HCT116 (cell line): ENCODE data around the gene MYZAP. TPM values are rescaled to one million over a fixed set of nuclear protein-coding genes. Genes with fewer than 3 reads are reported as not detected.

Source experiments
- ATAC-seq: fragments of 200-7000 bp; cut with Tn5 transposase; 2 replicates; pipeline ENCODE4 v1.9.1; 2020; ENCODE audit warnings: mild to moderate bottlenecking, moderate library complexity
- BruUV-seq: library from RNA; stranded (reverse); fragments of 400-500 nt; replicated peaks from 2 replicates; lab custom pipeline; 2021; lab: Mats Ljungman, UMichigan
- CTCF ChIA-PET: fragments of 300-600 bp; sonication (Branson Sonifier 250); formaldehyde crosslinking; loops from one replicate; lab custom pipeline; 2021; ENCODE audit warnings: antibody characterized with exemption; lab: Charles Lee
- POLR2A ChIA-PET: fragments of 300-600, 350-600 bp; sonication (Branson Sonifier 250); formaldehyde crosslinking; loops from one replicate; lab custom pipeline; 2021; ENCODE audit warnings: antibody characterized with exemption; lab: Charles Lee
- RAD21 ChIA-PET, 2 experiments: fragments of 300-600 bp; sonication (Branson Sonifier 250); formaldehyde crosslinking; loops; one replicate each; lab custom pipeline; 2023; ENCODE audit warnings: low total read pairs in 2 of 2; ENCODE audit not compliant: uncharacterized antibody in 2 of 2, unreplicated experiment in 2 of 2, low non-redundant PET in 1 of 2; lab: Charles Lee
- DNase-seq: peaks from one replicate; pipeline ENCODE4 v3.0.0-alpha.2; 2010; ENCODE audit warnings: low read depth, low spot score
- H2AFZ ChIP-seq: fragments of 200-600 bp; shearing (Covaris generic), sonication (generic); 2 replicates; pipeline ENCODE4 v1.6.1; 2017; ENCODE audit warnings: low read depth, mixed run types, mixed read lengths, antibody characterized with exemption, low read length; ENCODE audit not compliant: poor library complexity, severe bottlenecking
- H3K27ac ChIP-seq: 2 replicates; pipeline ENCODE4 v1.5.1; 2012; ENCODE audit warnings: low read depth, low read length
- H3K27me3 ChIP-seq: fragments of 200-600 bp; sonication (generic); 2 replicates; pipeline ENCODE4 v1.6.1; 2016; ENCODE audit warnings: mixed run types, low read length, mixed read lengths; ENCODE audit not compliant: insufficient read depth
- H3K36me3 ChIP-seq, 2 experiments: fragments of 200-500 bp in 1 of 2; fragments of 200-600 bp in 1 of 2; sonication (Bioruptor generic) in 1 of 2; sonication (generic) in 1 of 2; 2 replicates each; pipeline versions ENCODE4 v1.5.1 to v1.6.1; 2014 to 2016; ENCODE audit warnings: low read length in 2 of 2, inconsistent platforms in 1 of 2, mixed read lengths in 1 of 2, mixed run types in 1 of 2; ENCODE audit not compliant: insufficient read depth in 2 of 2, control insufficient read depth in 1 of 2
- H3K4me1 ChIP-seq, 2 experiments: fragments of 200-600 bp in 1 of 2; sonication (generic) in 1 of 2; 2 replicates each; pipeline versions ENCODE4 v1.5.1 to v1.6.1; 2012 to 2017; ENCODE audit warnings: low read length in 2 of 2, inconsistent platforms in 1 of 2, mild to moderate bottlenecking in 1 of 2, mixed read lengths in 1 of 2, mixed run types in 1 of 2, moderate library complexity in 1 of 2; ENCODE audit not compliant: insufficient read depth in 2 of 2, control insufficient read depth in 1 of 2
- H3K4me2 ChIP-seq: fragments of 200-600 bp; sonication (generic); 2 replicates; pipeline ENCODE4 v1.6.1; 2017; ENCODE audit warnings: mixed run types, low read length, mixed read lengths
- H3K4me3 ChIP-seq, 2 experiments: fragments of 200-600 bp in 1 of 2; sonication (generic) in 1 of 2; replicated peaks in 1 of 2; 2 replicates each; pipeline ENCODE4 v1.5.1; 2011 to 2016; ENCODE audit warnings: low read length in 2 of 2, control low read depth in 1 of 2, low read depth in 1 of 2, mild to moderate bottlenecking in 1 of 2, mixed read lengths in 1 of 2, mixed run types in 1 of 2
- H3K79me2 ChIP-seq: fragments of 200-600 bp; sonication (generic); 2 replicates; pipeline ENCODE4 v1.6.1; 2017; ENCODE audit warnings: mild to moderate bottlenecking, mixed run types, low read length, moderate library complexity, mixed read lengths; ENCODE audit not compliant: insufficient read depth
- H3K9ac ChIP-seq: fragments of 200-600 bp; sonication (generic); 2 replicates; pipeline ENCODE4 v1.6.1; 2016; ENCODE audit warnings: low read length, mixed read lengths
- H3K9me2 ChIP-seq: fragments of 200-600 bp; sonication (generic), shearing (Covaris generic); 2 replicates; pipeline ENCODE4 v1.6.1; 2017; ENCODE audit warnings: mixed run types, mild to moderate bottlenecking, moderate library complexity; ENCODE audit not compliant: insufficient read depth
- H3K9me3 ChIP-seq, 2 experiments: fragments of 200-500 bp in 1 of 2; fragments of 200-600 bp in 1 of 2; sonication (Bioruptor generic) in 1 of 2; sonication (generic) in 1 of 2; 2 replicates each; pipeline ENCODE4 v1.6.1; 2014 to 2017; ENCODE audit warnings: low read length in 2 of 2, mixed read lengths in 2 of 2, inconsistent platforms in 1 of 2, low read depth in 1 of 2, mild to moderate bottlenecking in 1 of 2, mixed run types in 1 of 2, moderate library complexity in 1 of 2; ENCODE audit not compliant: control insufficient read depth in 1 of 2, insufficient read depth in 1 of 2
- H4K20me1 ChIP-seq: fragments of 200-600 bp; sonication (generic), shearing (Covaris generic); 2 replicates; pipeline ENCODE4 v1.6.1; 2017; ENCODE audit warnings: mixed run types, mild to moderate bottlenecking, moderate library complexity; ENCODE audit not compliant: insufficient read depth
- CEBPB ChIP-seq: IDR thresholded peaks from 2 replicates; pipeline ENCODE4 v1.6.1; 2012; ENCODE audit warnings: low read depth
- CTCF ChIP-seq, 3 experiments: fragments of 200-600 bp in 1 of 3; sonication (generic) in 1 of 3; IDR thresholded peaks in 2 of 3; conservative IDR thresholded peaks in 1 of 3; 2 replicates each; pipeline ENCODE4 v1.5.1; 2012 to 2017; ENCODE audit warnings: low read depth in 2 of 3, low read length in 2 of 3, antibody characterized with exemption in 1 of 3, borderline replicate concordance in 1 of 3, control low read depth in 1 of 3, mild to moderate bottlenecking in 1 of 3, mixed read lengths in 1 of 3, mixed run types in 1 of 3, moderate library complexity in 1 of 3; ENCODE audit not compliant: insufficient read depth in 1 of 3
- EGR1 ChIP-seq: IDR thresholded peaks from 2 replicates; pipeline ENCODE4 v1.6.1; 2012; ENCODE audit warnings: low read depth
- EZH2 ChIP-seq: fragments of 200-600 bp; sonication (generic); IDR thresholded peaks from 2 replicates; pipeline ENCODE4 v1.6.1; 2017; ENCODE audit warnings: antibody characterized with exemption, mixed run types
- EZH2phosphoT487 ChIP-seq: fragments of 200-600 bp; IDR thresholded peaks from 2 replicates; pipeline ENCODE4 v1.6.1; 2018; ENCODE audit warnings: antibody characterized with exemption, borderline replicate concordance
- FOSL1 ChIP-seq: IDR thresholded peaks from 2 replicates; pipeline ENCODE4 v1.6.1; 2012; ENCODE audit warnings: low read depth
- JUND ChIP-seq: IDR thresholded peaks from 2 replicates; pipeline ENCODE4 v1.6.1; 2012
- YY1 ChIP-seq: IDR thresholded peaks from 2 replicates; pipeline ENCODE4 v1.6.1; 2011; ENCODE audit warnings: low read length, low read depth, moderate library complexity, mild to moderate bottlenecking; ENCODE audit not compliant: insufficient replicate concordance; ENCODE audit errors: extremely low read depth
- ZFX ChIP-seq: fragments of 450-650 bp; IDR thresholded peaks from 2 replicates; pipeline ENCODE4 v1.6.1; 2017
- ZNF274 ChIP-seq: fragments of 200-500 bp; sonication (Bioruptor generic); IDR thresholded peaks from 2 replicates; pipeline ENCODE4 v1.6.1; 2014; ENCODE audit warnings: mild to moderate bottlenecking, low read depth, low read length, inconsistent platforms
- intact Hi-C: fragments of 100-400 bp; cut with micrococcal nuclease; formaldehyde crosslinking; loops from 2 replicates; pipeline ENCODE4 v1.10.0; 2022
- total RNA-seq: library from RNA; stranded (reverse); gene quantifications from one replicate; pipeline ENCODE4 v1.2.1, GENCODE V29; 2021; ENCODE audit not compliant: unreplicated experiment
- TF ChIP-seq, protein P1 (sequence below): IDR thresholded peaks from 2 replicates; pipeline ENCODE4 v1.6.1; 2012; ENCODE audit warnings: low read depth
- TF ChIP-seq, protein P2 (sequence below): IDR thresholded peaks from 2 replicates; pipeline ENCODE4 v1.6.1; 2011; ENCODE audit warnings: mild to moderate bottlenecking, low read length, moderate library complexity; ENCODE audit not compliant: insufficient replicate concordance; ENCODE audit errors: extremely low read depth

The MYZAP gene
- total RNA-seq, 1 experiment from 2014 or later = 5.8 TPM

DNA sequence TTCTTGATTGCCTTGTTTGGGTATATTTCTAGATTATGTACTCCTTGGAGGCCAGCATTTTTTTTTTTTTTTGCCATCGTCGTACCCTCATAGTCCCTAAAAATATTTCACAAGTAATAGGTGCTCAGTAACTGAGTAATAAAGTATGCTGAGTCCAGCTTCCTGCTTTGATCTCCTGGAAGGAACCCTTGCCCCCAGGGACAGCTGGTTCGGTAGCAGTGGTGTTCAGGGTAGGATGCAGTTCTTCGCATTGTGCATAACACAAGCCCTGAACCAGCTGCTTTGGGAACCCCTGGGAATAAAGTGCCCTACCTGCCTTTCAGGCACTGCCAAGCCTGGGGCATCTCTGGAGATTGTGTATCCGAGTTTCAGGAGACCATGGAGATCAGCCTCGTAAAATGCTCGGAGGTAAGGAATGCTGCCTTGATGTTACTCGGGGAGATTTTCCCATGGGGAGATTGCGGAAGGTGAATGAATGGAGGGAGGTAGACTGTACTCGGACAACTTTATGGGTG is 7.6 kb downstream of the MYZAP start:
- Histone ChIP-seq H3K27ac (no peak overlapping the region), H3K9ac (no peak overlapping the region), H3K4me1 (peaks cover 2 to 20% of the 10 kb centered on the region in 2 experiments; a peak in 3 of 4 replicates), H3K36me3 (no peaks in the 10 kb centered on the region), H3K4me2 (no peak overlapping the region), H3K79me2 (no peaks in the 10 kb centered on the region), H3K4me3 (no peak overlapping the region), H2AFZ (no peak overlapping the region), H3K9me2 (no peaks in the 10 kb centered on the region), H4K20me1 (no peaks in the 10 kb centered on the region), H3K27me3 (no peaks in the 10 kb centered on the region), H3K9me3 (no peaks in the 10 kb centered on the region)
- TF ChIP-seq EZH2phosphoT487 (no peak), EGR1 (no peak), CTCF (IDR thresholded peaks at IDR 0.05 in 2 of 3, conservative IDR thresholded peaks at IDR 0.05 in 1 of 3; ENCODE audit: borderline replicate concordance in 1 of 3, insufficient read depth in 1 of 3, low read depth in 2 of 3, low read length in 2 of 3) (no peak), ZNF274 (no peak), ZFX (no peak), EZH2 (no peak), FOSL1 (no peak), CEBPB (no peak), YY1 (no peak), JUND (no peak)
- TF ChIP-seq, protein P1, sequence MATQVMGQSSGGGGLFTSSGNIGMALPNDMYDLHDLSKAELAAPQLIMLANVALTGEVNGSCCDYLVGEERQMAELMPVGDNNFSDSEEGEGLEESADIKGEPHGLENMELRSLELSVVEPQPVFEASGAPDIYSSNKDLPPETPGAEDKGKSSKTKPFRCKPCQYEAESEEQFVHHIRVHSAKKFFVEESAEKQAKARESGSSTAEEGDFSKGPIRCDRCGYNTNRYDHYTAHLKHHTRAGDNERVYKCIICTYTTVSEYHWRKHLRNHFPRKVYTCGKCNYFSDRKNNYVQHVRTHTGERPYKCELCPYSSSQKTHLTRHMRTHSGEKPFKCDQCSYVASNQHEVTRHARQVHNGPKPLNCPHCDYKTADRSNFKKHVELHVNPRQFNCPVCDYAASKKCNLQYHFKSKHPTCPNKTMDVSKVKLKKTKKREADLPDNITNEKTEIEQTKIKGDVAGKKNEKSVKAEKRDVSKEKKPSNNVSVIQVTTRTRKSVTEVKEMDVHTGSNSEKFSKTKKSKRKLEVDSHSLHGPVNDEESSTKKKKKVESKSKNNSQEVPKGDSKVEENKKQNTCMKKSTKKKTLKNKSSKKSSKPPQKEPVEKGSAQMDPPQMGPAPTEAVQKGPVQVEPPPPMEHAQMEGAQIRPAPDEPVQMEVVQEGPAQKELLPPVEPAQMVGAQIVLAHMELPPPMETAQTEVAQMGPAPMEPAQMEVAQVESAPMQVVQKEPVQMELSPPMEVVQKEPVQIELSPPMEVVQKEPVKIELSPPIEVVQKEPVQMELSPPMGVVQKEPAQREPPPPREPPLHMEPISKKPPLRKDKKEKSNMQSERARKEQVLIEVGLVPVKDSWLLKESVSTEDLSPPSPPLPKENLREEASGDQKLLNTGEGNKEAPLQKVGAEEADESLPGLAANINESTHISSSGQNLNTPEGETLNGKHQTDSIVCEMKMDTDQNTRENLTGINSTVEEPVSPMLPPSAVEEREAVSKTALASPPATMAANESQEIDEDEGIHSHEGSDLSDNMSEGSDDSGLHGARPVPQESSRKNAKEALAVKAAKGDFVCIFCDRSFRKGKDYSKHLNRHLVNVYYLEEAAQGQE = no peak
- TF ChIP-seq, protein P2, sequence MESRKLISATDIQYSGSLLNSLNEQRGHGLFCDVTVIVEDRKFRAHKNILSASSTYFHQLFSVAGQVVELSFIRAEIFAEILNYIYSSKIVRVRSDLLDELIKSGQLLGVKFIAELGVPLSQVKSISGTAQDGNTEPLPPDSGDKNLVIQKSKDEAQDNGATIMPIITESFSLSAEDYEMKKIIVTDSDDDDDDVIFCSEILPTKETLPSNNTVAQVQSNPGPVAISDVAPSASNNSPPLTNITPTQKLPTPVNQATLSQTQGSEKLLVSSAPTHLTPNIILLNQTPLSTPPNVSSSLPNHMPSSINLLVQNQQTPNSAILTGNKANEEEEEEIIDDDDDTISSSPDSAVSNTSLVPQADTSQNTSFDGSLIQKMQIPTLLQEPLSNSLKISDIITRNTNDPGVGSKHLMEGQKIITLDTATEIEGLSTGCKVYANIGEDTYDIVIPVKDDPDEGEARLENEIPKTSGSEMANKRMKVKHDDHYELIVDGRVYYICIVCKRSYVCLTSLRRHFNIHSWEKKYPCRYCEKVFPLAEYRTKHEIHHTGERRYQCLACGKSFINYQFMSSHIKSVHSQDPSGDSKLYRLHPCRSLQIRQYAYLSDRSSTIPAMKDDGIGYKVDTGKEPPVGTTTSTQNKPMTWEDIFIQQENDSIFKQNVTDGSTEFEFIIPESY = no peak
- intact Hi-C loops = no loop called here
- ChIA-PET CTCF (no interaction called here), POLR2A (no interaction called here), RAD21 (no interaction called here)
- no peak for DNase-seq
- no TSS peak for BruUV-seq
- no peak for ATAC-seq
